Stimulated activated memory B cell treated with anti-CD40 and anti-IgM and Interleukin-4, amounts not matched to agents 10 μg/mL and 1 μg/mL and 100 μg/mL, for 72 hours (primary cell): ENCODE results near the gene TRPM4.
"Not testable (repeated sequence)": the region's sequence is repeated elsewhere in the genome, so short reads cannot be mapped to it uniquely, and the experiment has no call there.

Experiments
- ATAC-seq: fragments of 150-1000 bp; cut with Tn5 transposase; 2 replicates; pipeline ENCODE4 v1.10.0; 2021
- H3K27ac Mint-ChIP-seq: one replicate; pipeline ENCODE4 v1.8.0; 2022; ENCODE audit warnings: mild to moderate bottlenecking, mixed read lengths
- H3K27me3 Mint-ChIP-seq: one replicate; pipeline ENCODE4 v1.8.0; 2022; ENCODE audit warnings: mixed read lengths
- H3K36me3 Mint-ChIP-seq: one replicate; pipeline ENCODE4 v1.8.0; 2022; ENCODE audit warnings: mixed read lengths
- H3K4me1 Mint-ChIP-seq: one replicate; pipeline ENCODE4 v1.8.0; 2022; ENCODE audit warnings: mixed read lengths
- H3K4me3 Mint-ChIP-seq: one replicate; pipeline ENCODE4 v1.8.0; 2022; ENCODE audit warnings: mild to moderate bottlenecking, moderate library complexity, mixed read lengths
- H3K9me3 Mint-ChIP-seq: one replicate; pipeline ENCODE4 v1.8.0; 2022; ENCODE audit warnings: mixed read lengths

Gene TRPM4

GRCh38 chr19:49120325-49120683 is 37.3 kb upstream of the TRPM4 start:
- H3K36me3 Mint-ChIP-seq, result no peaks in the 10 kb centered on the region
- H3K4me1 Mint-ChIP-seq, result peaks cover 43% of the 10 kb centered on the region
- H3K27ac Mint-ChIP-seq, result no peak overlapping the region
- ATAC-seq, result no peak
- H3K27me3 Mint-ChIP-seq, result peaks cover 14% of the 10 kb centered on the region
- peak overlapping the region; percentile 87 for H3K4me3 Mint-ChIP-seq
- no peaks in the 10 kb centered on the region for H3K9me3 Mint-ChIP-seq

GRCh38 chr19:49120868-49121267 is 36.7 kb upstream of the TRPM4 start:
- Mint-ChIP-seq H3K4me1 (peaks cover 40% of the 10 kb centered on the region), H3K36me3 (no peaks in the 10 kb centered on the region), H3K4me3 (peak overlapping the region; percentile 87), H3K27me3 (peaks cover 14% of the 10 kb centered on the region), H3K27ac (no peak overlapping the region), H3K9me3 (no peaks in the 10 kb centered on the region)
- no peak for ATAC-seq

DNA sequence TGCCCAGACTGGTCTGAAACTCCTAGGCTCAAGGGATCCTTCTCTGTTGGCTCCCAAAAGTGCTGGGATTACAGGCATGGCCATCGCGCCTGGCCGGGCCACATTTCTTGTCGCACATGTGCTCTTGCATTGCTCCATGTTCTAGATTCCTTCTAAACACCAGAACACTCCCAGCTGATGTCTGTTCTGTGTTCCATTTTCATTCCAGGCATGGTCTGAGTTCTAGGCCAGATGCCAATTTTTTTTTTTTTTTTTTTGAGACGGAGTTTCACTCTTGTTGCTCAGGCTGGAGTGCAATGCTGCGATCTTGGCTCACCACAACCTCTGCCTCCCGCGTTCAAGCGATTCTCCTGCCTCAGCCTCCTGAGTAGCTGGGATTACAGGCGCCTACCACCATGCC is 35.8 kb upstream of the TRPM4 start:
- ATAC-seq, H3K9me3 Mint-ChIP-seq, H3K4me3 Mint-ChIP-seq, H3K27ac Mint-ChIP-seq, H3K36me3 Mint-ChIP-seq: not testable (repeated sequence)
- H3K27me3 Mint-ChIP-seq, result peaks cover 14% of the 10 kb centered on the region
- H3K4me1 Mint-ChIP-seq, result peaks cover 32% of the 10 kb centered on the region

GRCh38 chr19:49123285-49123684 is 34.3 kb upstream of the TRPM4 start:
- not testable (repeated sequence) for ATAC-seq, H3K36me3 Mint-ChIP-seq, H3K27ac Mint-ChIP-seq, H3K4me3 Mint-ChIP-seq, H3K9me3 Mint-ChIP-seq
- H3K27me3 Mint-ChIP-seq, result peaks cover 14% of the 10 kb centered on the region
- H3K4me1 Mint-ChIP-seq, result peaks cover 26% of the 10 kb centered on the region

- Mint-ChIP-seq H3K9me3 (peaks cover 3% of the 10 kb centered on the region), H3K27me3 (peaks cover 12% of the 10 kb centered on the region), H3K27ac (no peak overlapping the region), H3K4me1 (peaks cover 23% of the 10 kb centered on the region), H3K4me3 (no peak overlapping the region), H3K36me3 (no peaks in the 10 kb centered on the region)
- no peak for ATAC-seq
Observed at GRCh38 chr19:49125025-49125731, 32.4 kb upstream of the TRPM4 start.

GRCh38 chr19:49126575-49126974 is 31.0 kb upstream of the TRPM4 start:
- peaks cover 14% of the 10 kb centered on the region for H3K4me1 Mint-ChIP-seq
- ATAC-seq, result no peak
- no peaks in the 10 kb centered on the region for H3K36me3 Mint-ChIP-seq
- no peak overlapping the region for H3K4me3 Mint-ChIP-seq
- H3K27me3 Mint-ChIP-seq, result no peaks in the 10 kb centered on the region
- H3K27ac Mint-ChIP-seq, result no peak overlapping the region
- H3K9me3 Mint-ChIP-seq, result peaks cover 3% of the 10 kb centered on the region

DNA sequence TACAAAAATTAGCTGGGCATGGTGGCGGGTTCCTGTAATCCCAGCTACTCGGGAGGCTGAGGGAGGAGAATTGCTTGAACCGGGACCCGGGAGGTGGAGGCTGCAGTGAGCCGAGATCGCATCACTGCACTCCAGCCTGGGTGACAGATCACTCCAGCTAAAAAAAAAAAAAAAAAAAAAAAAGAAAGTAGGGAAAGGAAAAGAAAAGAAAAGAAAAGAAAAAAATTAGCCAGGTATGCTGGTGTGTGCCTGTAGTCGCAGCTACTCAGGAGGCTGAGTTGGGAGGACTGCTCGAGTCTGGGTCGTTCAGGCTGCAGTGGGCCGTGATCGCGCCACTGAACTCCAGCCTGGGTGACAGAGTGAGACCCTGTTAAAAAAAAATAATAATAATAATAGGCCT is 30.4 kb upstream of the TRPM4 start:
- not testable (repeated sequence) for H3K27me3 Mint-ChIP-seq, H3K9me3 Mint-ChIP-seq, H3K36me3 Mint-ChIP-seq, H3K27ac Mint-ChIP-seq, ATAC-seq, H3K4me3 Mint-ChIP-seq
- peaks cover 14% of the 10 kb centered on the region for H3K4me1 Mint-ChIP-seq

- ATAC-seq, result peak; percentile 97
- H3K4me3 Mint-ChIP-seq, result peak overlapping the region; percentile 89
- no peaks in the 10 kb centered on the region for H3K36me3 Mint-ChIP-seq
- H3K27ac Mint-ChIP-seq, result peak overlapping the region; percentile 36
- peaks cover 6% of the 10 kb centered on the region for H3K27me3 Mint-ChIP-seq
- H3K9me3 Mint-ChIP-seq, result peaks cover 3% of the 10 kb centered on the region
- peaks cover 14% of the 10 kb centered on the region for H3K4me1 Mint-ChIP-seq
Observed at GRCh38 chr19:49127674-49128544, 29.7 kb upstream of the TRPM4 start.

DNA sequence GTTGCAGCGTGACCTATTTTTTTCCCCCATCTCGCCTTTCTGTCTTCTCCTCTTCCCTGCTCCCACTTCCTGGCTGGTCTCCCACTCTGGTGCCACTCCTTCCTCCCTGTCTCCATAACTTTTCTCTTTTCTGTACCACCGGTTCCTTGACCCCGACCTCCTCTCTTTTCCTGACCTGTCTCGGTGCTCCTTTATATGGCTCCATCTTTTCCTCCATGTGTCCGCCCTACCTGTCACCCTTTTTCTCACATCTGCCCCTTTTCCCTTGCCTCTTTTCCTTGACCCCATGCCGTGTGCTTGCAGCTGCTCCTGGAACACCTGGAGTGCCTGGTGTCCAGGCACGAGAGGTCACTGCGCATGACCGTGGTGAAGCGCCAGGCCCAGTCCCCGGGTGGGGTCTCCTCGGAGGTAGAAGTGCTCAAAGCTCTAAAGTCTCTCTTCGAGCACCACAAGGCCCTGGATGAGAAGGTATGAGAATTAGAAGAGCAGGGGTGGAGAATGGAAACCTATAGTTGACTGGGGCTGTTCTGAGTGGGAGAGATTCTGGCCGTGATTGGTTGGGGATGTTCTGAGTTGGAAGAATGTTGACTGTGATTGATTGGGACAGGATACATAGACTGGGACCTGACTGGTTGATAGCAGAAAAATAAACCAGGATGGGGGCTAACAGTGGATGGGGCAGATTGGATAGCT is 28.9 kb upstream of the TRPM4 start:
- peak overlapping the region; percentile 36 for H3K27ac Mint-ChIP-seq
- no peaks in the 10 kb centered on the region for H3K36me3 Mint-ChIP-seq
- peaks cover 20% of the 10 kb centered on the region for H3K4me1 Mint-ChIP-seq
- peak overlapping the region; percentile 58 for H3K4me3 Mint-ChIP-seq
- H3K27me3 Mint-ChIP-seq, result peaks cover 13% of the 10 kb centered on the region
- H3K9me3 Mint-ChIP-seq, result peaks cover 3% of the 10 kb centered on the region
- ATAC-seq, result no peak

GRCh38 chr19:49129238-49129583 is 28.4 kb upstream of the TRPM4 start:
- no peaks in the 10 kb centered on the region for H3K36me3 Mint-ChIP-seq
- no peak overlapping the region for H3K4me3 Mint-ChIP-seq
- no peak overlapping the region for H3K27ac Mint-ChIP-seq
- H3K9me3 Mint-ChIP-seq, result peaks cover 3% of the 10 kb centered on the region
- no peak for ATAC-seq
- H3K27me3 Mint-ChIP-seq, result peaks cover 19% of the 10 kb centered on the region
- peaks cover 25% of the 10 kb centered on the region for H3K4me1 Mint-ChIP-seq

DNA sequence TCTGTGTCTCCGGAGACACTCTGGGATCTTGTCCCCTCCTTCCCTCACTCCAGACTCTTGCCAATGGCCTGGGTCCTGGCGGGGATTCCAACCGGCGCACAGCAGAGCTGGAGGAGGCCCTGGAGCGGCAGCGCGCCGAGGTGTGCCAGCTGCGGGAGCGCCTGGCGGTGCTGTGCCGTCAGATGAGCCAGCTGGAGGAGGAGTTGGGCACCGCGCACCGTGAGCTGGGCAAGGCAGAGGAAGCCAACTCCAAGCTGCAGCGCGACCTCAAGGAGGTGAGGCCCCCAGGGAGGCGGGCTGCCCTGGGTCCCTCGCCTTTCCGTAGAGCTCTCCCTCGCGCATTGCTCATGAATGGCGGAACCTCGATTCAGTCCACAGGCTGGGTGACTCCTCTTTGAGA is 27.3 kb upstream of the TRPM4 start:
- Mint-ChIP-seq H3K27me3 (peaks cover 30% of the 10 kb centered on the region), H3K4me3 (no peak overlapping the region), H3K36me3 (no peaks in the 10 kb centered on the region), H3K27ac (no peak overlapping the region), H3K9me3 (peaks cover 3% of the 10 kb centered on the region), H3K4me1 (peaks cover 26% of the 10 kb centered on the region)
- no peak for ATAC-seq

DNA sequence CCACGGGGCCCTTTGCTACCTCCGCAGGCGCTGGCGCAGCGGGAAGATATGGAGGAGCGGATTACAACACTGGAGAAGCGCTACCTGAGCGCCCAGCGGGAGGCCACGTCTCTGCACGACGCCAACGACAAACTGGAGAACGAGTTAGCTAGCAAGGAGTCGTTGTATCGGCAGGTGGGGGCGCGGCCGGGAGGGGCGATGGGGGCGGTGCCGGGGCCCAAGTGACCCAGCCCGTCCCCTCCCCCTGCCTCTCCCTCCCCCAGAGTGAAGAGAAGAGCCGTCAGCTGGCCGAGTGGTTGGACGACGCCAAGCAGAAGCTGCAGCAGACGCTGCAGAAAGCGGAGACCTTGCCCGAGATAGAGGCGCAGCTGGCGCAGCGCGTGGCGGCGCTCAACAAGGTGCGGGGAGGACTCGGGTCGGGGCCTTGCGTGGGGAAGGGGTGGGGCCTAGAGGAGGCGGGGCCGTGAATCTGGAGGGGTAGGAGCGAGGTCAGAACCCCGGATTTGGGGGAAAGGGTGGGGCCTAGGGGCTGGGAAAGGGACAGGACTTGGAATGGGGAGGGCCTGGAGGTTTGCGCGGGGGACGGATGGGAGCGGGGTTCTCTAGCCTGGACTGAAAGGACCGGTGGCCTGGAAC is 24.5 kb upstream of the TRPM4 start:
- no peak for ATAC-seq
- peaks cover 57% of the 10 kb centered on the region for H3K27me3 Mint-ChIP-seq
- no peak overlapping the region for H3K27ac Mint-ChIP-seq
- H3K36me3 Mint-ChIP-seq, result peaks cover 4% of the 10 kb centered on the region
- H3K9me3 Mint-ChIP-seq, result peaks cover 3% of the 10 kb centered on the region
- peaks cover 20% of the 10 kb centered on the region for H3K4me1 Mint-ChIP-seq
- peak overlapping the region; percentile 35 for H3K4me3 Mint-ChIP-seq

DNA sequence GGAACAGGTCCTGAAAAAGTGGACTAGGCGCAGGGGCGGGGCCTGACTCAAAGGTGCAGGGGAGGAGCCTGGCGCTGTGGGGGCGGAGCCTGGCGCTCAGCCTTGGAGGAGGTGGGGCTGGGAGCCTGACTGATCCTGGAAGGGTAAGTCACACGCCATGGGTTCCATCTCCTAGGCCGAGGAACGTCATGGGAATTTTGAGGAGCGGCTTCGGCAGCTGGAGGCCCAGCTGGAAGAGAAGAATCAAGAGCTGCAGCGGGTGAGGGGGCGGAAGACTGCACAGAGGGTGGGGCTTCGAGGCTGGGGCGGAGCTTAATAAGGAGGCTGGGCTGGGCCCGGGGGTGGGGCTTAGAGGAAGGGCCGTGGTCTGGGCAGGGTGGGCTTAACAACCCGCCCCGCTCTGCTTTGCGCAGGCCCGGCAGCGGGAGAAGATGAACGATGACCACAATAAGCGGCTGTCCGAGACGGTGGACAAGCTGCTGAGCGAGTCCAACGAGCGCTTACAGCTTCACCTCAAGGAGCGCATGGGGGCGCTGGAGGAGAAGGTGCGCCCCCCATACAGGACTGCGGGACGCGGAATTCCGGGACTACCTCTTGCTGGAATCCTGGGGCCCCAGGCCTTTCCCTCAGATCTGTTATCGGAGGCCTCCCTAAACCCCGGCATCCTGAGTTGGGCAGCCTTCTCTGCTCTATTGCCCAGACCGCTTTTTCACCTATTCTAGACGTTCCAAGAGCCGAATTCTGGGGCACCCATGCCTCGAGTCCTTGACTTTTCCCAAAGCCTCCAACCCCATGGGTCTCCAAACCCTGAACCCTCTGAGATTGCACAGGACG is 23.8 kb upstream of the TRPM4 start:
- peak overlapping the region; percentile 35 for H3K4me3 Mint-ChIP-seq
- no peaks in the 10 kb centered on the region for H3K9me3 Mint-ChIP-seq
- ATAC-seq, result no peak
- H3K36me3 Mint-ChIP-seq, result peaks cover 4% of the 10 kb centered on the region
- H3K27ac Mint-ChIP-seq, result no peak overlapping the region
- peaks cover 13% of the 10 kb centered on the region for H3K4me1 Mint-ChIP-seq
- H3K27me3 Mint-ChIP-seq, result peaks cover 59% of the 10 kb centered on the region

DNA sequence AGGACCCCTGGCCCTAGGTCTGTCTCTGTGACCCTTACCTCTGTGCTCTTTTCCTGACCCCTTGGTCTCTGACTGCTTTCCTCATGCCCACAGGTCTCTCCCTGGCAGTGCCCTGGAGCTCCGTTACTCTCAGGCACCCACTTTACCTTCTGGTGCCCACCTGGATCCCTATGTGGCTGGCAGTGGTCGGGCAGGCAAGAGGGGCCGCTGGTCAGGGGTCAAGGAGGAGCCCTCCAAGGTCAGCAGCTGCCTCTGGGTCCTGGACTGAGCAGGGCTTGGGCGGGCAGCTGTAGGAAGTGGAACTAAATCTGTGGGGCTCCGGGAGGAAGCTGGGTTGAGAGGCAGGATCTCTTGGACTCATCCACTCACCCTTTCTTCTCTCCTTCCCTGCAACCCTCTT is 21.9 kb upstream of the TRPM4 start:
- Mint-ChIP-seq H3K9me3 (no peaks in the 10 kb centered on the region), H3K27me3 (peaks cover 59% of the 10 kb centered on the region), H3K27ac (no peak overlapping the region), H3K4me3 (no peak overlapping the region), H3K4me1 (peaks cover 12% of the 10 kb centered on the region), H3K36me3 (peaks cover 4% of the 10 kb centered on the region)
- no peak for ATAC-seq
